ENCODE results near the gene ZNF316.

Gene ZNF316

DNA sequence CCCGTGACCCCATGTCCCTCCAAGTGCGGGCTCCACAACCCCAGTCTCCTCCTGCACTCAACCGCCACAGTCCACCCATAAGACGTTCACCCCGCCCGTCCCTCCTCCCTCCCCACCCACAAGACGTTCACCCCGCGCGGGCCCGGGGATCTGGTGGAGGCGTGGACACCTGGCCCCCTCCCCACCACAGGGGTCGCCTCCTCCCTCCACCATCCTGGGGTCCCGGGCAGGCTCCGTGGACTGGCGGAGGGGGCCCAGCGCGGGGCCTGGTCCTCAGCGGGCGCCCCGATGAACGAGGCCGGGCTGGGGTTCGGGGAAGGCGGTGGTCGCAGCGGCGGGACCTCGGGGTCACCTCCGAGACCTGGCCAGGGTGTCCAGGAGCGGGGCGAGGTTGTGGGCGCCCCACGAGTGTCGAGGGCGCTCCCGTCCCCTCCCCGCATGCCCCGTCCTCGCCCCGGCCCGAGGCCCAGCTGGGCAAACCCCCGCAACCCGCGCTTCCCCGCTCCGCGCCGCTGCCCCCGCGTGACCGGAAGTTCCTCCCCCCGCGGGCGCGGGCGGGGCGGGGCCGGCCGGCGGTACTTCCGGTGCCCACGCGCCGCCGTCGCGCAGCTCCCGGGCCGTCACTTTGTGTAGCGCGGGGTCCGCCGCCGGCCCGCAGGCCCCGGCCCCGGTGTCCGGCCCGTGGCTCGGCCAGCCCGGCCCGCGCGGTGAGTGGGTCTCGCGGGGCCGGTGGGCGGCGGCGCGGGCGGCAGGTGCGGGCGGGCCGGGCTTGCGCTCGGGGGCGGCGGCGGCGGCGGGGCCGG, at the start of gene ZNF316:
TSS of gene ZNF316 (plus strand) at position 578 of the 803 bp plus-strand sequence. CDS start 5,092 bp downstream, outside the sequence.
- DNase-seq (ENCODE audit: low read depth in 3 of 3), result peak; percentile 34 to 53 (median 41)

DNA sequence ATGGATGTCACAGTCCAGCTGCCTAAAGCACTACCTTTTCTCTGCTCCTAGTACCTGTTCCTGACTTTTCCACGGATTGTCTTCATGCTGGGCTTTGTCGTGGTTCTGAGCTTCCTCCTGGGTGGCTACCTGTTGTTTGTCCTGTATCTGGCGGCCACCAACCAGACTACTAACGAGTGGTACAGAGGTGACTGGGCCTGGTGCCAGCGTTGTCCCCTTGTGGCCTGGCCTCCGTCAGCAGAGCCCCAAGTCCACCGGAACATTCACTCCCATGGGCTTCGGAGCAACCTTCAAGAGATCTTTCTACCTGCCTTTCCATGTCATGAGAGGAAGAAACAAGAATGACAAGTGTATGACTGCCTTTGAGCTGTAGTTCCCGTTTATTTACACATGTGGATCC, 48.6 kb upstream of the ZNF316 start:
- no peak for DNase-seq (ENCODE audit: low read depth in 3 of 3)

GRCh38 chr7:6589151-6589828, 47.8 kb upstream of the ZNF316 start:
- DNase-seq (ENCODE audit: low read depth in 3 of 3), result no peak

DNA sequence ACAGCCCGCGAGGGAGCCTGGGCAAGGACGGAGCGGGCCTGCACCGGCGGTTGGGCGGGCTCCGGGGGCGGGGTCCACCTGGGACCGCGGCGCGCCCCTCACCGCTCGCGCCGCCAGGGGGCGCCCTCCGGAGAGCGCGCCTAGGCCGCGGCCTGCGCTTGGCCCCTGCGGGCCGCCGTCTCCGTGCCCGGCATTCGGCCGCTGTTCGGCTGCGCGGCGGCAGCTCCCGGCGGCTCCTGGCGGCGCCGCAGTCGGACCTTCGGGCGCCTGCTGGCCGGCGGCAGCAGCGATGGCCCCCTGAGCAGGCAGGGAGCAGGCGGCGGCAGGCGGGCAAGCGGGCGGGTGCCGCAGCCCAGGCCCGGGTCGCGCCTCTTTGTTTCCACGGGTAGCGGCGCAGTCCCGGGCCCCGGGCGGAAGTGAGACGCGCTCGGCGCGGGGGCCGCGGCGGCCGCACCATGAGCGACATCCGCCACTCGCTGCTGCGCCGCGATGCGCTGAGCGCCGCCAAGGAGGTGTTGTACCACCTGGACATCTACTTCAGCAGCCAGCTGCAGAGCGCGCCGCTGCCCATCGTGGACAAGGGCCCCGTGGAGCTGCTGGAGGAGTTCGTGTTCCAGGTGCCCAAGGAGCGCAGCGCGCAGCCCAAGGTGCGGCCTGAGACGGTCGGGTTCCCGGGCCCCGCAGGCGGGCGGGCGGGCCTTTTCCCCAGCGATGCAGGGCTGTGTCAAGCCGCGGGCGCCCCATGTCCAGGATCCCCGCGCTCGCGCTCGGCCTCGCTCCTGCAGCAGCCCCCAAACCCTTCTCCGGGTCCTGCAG, 47.1 kb upstream of the ZNF316 start, which contains the start of gene INTS15:
TSS of gene INTS15 (plus strand) at position 193 of the 816 bp plus-strand sequence. CDS start at position 456, 263 bp downstream.
- peak; percentile 64 to 79 (median 69) for DNase-seq (ENCODE audit: low read depth in 3 of 3)

- no peak for DNase-seq (ENCODE audit: low read depth in 3 of 3)
Observed at GRCh38 chr7:6590645-6591110, 46.4 kb upstream of the ZNF316 start.

DNA sequence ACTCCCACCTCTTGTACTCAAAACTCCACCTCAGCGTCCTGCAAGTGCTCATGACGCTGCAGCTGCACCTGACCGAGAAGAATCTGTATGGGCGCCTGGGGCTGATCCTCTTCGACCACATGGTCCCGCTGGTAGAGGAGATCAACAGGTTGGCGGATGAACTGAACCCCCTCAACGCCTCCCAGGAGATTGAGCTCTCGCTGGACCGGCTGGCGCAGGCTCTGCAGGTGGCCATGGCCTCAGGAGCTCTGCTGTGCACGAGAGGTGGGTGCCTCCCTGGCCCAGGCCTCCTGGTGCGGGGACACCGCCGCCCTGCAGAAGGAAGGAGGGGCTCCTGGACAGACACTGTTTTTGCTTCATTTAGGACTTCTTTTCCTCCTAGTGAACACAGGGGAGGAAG, 37.0 kb upstream of the ZNF316 start:
- no peak for DNase-seq (ENCODE audit: low read depth in 3 of 3)

DNA sequence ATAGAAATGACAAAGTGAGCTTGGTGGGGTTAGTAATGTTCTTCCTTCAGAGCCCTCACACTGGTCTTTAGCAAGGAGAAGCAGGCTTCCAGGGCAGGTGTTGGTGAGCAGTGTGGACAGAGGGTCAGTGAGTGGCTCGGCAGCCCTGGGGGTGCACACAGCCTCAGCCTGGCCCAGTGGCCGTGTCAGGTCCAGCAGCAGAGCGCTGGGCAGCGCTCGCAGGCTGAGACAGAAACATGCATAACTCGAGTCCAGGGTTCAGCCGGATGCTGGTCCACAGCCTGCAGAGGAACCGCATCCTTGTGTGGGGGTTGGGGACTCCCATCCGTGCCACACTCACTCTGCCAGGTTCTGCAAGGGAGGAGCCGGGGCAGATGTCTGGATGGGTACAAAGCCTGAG, 32.7 kb upstream of the ZNF316 start:
- DNase-seq (ENCODE audit: low read depth in 3 of 3), result no peak

GRCh38 chr7:6606866-6607583, 30.1 kb upstream of the ZNF316 start:
- no peak for DNase-seq (ENCODE audit: low read depth in 3 of 3)

DNA sequence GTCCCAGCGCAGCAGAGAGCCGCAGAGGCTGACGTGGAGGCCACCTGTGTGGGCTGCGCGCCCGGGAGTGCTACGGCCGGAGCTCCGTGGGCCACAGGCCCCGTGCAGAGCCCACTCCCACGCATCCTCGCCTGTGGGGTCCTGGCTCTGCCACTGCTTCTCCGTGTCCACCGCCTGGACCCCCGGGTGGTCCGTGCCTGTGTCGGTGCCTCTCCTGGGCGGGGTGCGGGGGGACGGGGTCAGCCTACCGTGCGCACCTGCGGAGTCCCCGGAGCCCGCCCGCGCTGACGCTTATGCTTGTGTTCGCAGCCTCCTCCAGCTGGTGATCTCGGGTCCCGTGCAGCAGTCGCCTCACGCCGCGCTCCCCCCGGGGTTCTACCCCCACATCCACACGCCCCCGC, 29.5 kb upstream of the ZNF316 start:
- no peak for DNase-seq (ENCODE audit: low read depth in 3 of 3)

GRCh38 chr7:6608081-6608480, 29.0 kb upstream of the ZNF316 start:
- DNase-seq (ENCODE audit: low read depth in 3 of 3), result no peak

DNA sequence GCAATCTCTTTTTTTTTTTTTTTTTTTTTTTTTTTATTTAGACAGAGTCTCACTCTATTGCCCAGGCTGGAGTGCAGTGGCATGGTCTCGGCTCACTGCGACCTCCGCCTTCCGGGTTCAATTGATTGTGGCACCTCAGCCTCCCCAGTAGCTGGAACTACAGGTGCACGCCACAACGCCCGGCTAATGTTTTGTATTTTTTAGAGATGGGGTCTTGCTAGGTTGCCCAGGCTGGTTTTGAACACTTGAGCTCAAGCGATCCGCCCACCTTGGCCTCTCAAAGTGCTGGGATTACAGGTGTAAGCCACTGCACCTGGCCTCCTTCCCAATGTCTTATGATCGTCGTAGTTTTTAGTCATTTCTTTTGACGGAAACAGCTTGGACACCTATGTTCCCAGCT, 28.3 kb upstream of the ZNF316 start:
- no peak for DNase-seq (ENCODE audit: low read depth in 3 of 3)

DNA sequence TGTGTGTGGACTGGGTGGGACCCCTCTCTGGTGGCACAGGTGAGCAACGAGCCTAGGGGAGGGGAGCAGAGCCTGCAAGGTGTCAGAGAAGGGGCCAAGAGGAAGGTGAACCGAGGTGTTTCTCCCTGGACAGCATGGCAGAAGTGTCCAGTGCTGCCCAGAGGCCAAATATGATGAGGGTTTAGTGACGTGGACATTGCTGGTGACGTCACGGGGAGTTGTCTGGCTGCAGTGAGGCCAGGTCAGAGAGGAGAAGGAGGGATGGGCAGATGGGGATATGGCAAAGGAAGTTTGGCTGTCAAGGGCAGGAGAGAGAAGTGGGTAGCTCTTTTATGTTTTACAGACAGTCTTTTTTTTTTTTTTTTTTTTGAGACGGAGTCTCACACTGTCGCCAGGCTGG, 24.3 kb upstream of the ZNF316 start:
- no peak for DNase-seq (ENCODE audit: low read depth in 3 of 3)

GRCh38 chr7:6613706-6614105, 23.4 kb upstream of the ZNF316 start:
- DNase-seq (ENCODE audit: low read depth in 3 of 3), result no peak

DNA sequence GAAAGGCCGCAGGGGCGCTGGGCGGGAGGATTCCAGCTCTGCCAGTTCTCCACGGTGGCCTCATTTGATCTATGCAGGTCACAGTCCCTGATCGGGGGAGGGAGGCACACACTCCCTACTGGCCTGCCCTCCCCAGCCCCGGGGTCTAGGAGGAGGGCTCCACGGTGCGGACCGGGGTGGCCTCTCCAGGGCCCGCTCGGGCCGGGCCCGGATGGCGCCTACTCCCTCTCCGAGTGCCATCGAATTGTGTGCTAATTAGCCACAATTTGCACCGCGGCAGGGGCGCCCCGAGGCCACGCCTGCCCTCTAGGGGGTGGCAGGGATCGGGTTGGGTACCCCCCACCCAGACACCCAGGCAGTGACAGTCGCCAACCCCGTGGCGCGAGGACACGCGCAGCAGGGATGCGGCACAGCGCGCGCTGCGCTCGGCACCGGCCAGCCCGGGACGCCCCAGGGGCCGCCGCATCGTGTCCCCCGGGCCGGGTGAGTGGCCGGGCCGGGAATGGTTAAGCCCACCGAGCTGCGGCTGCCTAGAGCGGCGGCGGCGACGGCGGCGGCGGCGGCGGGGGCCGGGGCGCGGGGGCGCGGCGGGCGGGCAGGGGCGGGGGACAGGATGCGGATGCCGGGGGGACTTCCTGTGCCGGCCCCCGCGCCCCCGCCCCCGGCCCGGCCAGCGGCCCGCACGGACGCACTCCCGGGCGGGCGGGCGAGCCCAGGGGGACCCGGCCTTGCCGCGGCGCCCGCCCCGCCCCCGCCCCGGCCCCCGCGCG, 22.0 kb upstream of the ZNF316 start, which contains the start of gene ZNF853:
TSS of gene ZNF853 (plus strand) at position 658 of the 770 bp plus-strand sequence. CDS start 565 bp downstream, outside the sequence.
- DNase-seq (ENCODE audit: low read depth in 3 of 3), result no peak

GRCh38 chr7:6615723-6616555, 21.2 kb upstream of the ZNF316 start:
- no peak for DNase-seq (ENCODE audit: low read depth in 3 of 3)

DNA sequence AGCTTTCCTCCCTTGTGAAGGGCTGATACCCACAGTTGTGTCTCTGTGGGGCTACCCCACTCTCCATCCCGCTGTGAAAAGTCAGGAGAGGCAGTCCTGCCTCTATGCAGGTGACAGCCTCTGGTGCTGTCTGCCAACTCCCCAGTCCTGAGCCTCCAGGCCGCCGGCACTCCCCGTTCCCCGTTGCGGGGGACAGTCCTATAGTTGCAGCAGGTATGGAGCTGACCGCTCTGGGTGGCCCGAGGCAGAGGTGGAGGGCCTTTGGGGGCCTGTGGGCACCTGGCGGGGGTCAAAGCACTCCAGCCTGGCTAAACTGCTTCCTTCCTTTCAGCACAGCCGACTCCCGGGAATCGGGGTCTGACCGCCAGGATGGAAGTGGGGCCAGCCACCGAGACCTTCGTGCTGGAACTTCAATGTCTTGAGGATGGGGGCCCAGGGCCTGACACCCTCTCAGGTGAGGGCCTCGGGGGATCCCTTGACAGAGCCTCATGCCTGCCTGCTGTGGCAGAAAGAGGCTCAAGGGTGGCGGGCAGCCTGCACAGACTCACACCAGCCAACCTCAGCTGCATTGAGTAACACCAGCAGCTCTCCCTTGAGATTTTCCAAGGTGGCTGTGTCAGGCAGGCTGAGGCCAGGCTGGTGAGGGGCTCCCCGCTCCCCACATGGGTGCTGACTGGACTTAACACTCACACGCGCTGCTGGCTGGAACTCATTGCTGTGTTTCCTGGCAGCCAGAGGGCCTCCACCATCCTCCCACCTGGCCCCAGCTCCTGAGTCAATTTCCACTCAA, 20.1 kb upstream of the ZNF316 start:
- DNase-seq (ENCODE audit: low read depth in 3 of 3), result no peak

- no peak for DNase-seq (ENCODE audit: low read depth in 3 of 3)
Observed at GRCh38 chr7:6618621-6619020, 18.5 kb upstream of the ZNF316 start.

DNA sequence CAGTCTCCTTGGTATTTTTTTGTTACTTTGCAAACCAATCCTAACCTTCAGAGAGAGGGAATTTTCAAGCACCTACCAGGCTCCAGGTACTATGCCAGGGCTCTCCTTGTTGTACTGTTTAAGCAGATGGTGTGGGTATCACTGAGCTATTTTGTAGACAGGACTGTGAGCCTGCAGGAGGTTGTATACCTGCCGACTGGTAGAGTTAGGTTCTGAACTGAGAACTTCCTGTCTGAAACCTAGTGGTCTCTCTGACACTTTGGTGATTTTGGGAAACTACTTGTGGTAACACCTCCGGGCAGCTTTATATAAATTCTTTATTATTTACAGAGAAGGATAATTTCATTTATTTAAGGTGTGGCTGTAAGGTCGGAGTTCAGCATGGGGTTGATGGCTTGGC, 17.2 kb upstream of the ZNF316 start:
- DNase-seq (ENCODE audit: low read depth in 3 of 3), result no peak

Data from stimulated activated CD4-positive, alpha-beta T cell treated with anti-CD3 and anti-CD28 coated beads, TNF-alpha, amount 100 ng/mL, for 4 hours (primary cell).